ENCODE results near the gene MASP1. TPM values are rescaled to one million over a fixed set of nuclear protein-coding genes. Genes with fewer than 3 reads are reported as not detected.

MASP1 gene
- total and polyA plus RNA-seq, 2 experiments from 2014 or later = 1.6 to 3.0 TPM

- H3K27me3 Mint-ChIP-seq (ENCODE audit: insufficient read depth, low read depth, poor library complexity) = peaks cover 2% of the 10 kb centered on the region
- ATAC-seq (no peak), DNase-seq (ENCODE audit: low spot score) (no peak)
Observed at GRCh38 chr3:187228740-187229139, 62.8 kb downstream of the MASP1 start.

More at GRCh38 chr3:187228740-187229139, 62.8 kb downstream of the MASP1 start:
- Mint-ChIP-seq H3K9me3 (peaks cover 2% of the 10 kb centered on the region; the same call in 2 of the 3 replicates), H3K4me1 (no peaks in the 10 kb centered on the region), H3K36me3 (ENCODE audit: low read depth) (no peaks in the 10 kb centered on the region; the same call in 2 of the 3 replicates), H3K27ac (no peak overlapping the region), H3K4me3 (no peak overlapping the region)
- Histone ChIP-seq H3K36me3 (ENCODE audit: insufficient read depth) (no peaks in the 10 kb centered on the region), H3F3A (replicated peaks; ENCODE audit: low read depth) (no peaks in the 10 kb centered on the region), H3K9me2 (ENCODE audit: insufficient read depth) (peaks cover 21% of the 10 kb centered on the region; the same call in 1 of the 2 replicates), H3K27me3 (ENCODE audit: insufficient read depth) (no peaks in the 10 kb centered on the region), H3K4me3 (no peak overlapping the region), H3K4me1 (ENCODE audit: insufficient read depth) (no peaks in the 10 kb centered on the region), H3K79me2 (replicated peaks; ENCODE audit: insufficient read depth) (no peaks in the 10 kb centered on the region), H4K20me1 (replicated peaks; ENCODE audit: insufficient read depth) (no peaks in the 10 kb centered on the region), H3K27ac (ENCODE audit: low read depth) (no peak overlapping the region), H3K4me2 (no peak overlapping the region), H2AFZ (no peak overlapping the region)
- TF ChIP-seq ZNF331 (CRISPR knock-in tag; IDR thresholded peaks at IDR 0.05; ENCODE audit: low read depth) (no peak), CREB1 (CRISPR knock-in tag; IDR thresholded peaks at IDR 0.05; ENCODE audit: low read depth) (no peak), NANOG (IDR thresholded peaks at IDR 0.05; ENCODE audit: borderline replicate concordance) (no peak), ETS1 (IDR thresholded peaks at IDR 0.05) (no peak), EZH2 (IDR thresholded peaks at IDR 0.05; ENCODE audit: low read depth, unreplicated experiment) (no peak), REST (IDR thresholded peaks at IDR 0.05; ENCODE audit: unreplicated experiment) (no peak), ZNF114 (CRISPR knock-in tag; IDR thresholded peaks at IDR 0.05) (no peak), EZH2phosphoT487 (IDR thresholded peaks at IDR 0.05; ENCODE audit: unreplicated experiment) (no peak), ZNF462 (CRISPR knock-in tag; IDR thresholded peaks at IDR 0.05) (no peak), POLR2AphosphoS5 (IDR thresholded peaks at IDR 0.05; ENCODE audit: low read depth) (no peak), STAT1 (IDR thresholded peaks at IDR 0.05; ENCODE audit: unreplicated experiment) (no peak), CTCF (conservative IDR thresholded peaks at IDR 0.05; ENCODE audit: low read depth in 2 of 2) (no peak), JUNB (IDR thresholded peaks at IDR 0.05; ENCODE audit: unreplicated experiment) (no peak)
